ENCODE measurements around the gene C14orf93. TPM values are rescaled to one million over a fixed set of nuclear protein-coding genes. Genes with fewer than 3 reads are reported as not detected.

The C14orf93 gene
- polyA plus RNA-seq, 2 of the 4 experiments (the other 2 are of a cell fraction): 6.8 to 9.7 TPM

GRCh38 chr14:22981876-22982476 is 28.0 kb downstream of the C14orf93 start:
- FAIRE-seq (no peak), ATAC-seq (peak; percentile 7 to 13; a peak in 3 of 6 replicates), DNase-seq (ENCODE audit: low read depth in 1 of 2, low spot score in 1 of 2) (peak in 1 of 2 experiments; percentile 22)
- under 1% methylated on average over 26 of the region's 51 CpGs for WGBS (ENCODE audit: missing lambda C conversion rate)
- ChIA-PET POLR2A (interaction anchor here (0.6 to 2.3 kb wide), 13 partner anchors 9 to 159 kb away, joined by 3 to 33 read pairs (median 5); partner anchors contain the start of genes HAUS4 and PRMT5), CTCF (interaction anchor here (0.6 to 34.0 kb wide), 24 partner anchors 11 to 1516 kb away, joined by 3 to 1206 read pairs (median 4); partner anchors contain the start of genes CDH24, HAUS4, PRMT5 and PSMB11)
- Histone ChIP-seq H3K27ac (peak overlapping the region; percentile 98 to 100), H3K4me1 (peaks cover 33% of the 10 kb centered on the region), H3K9me3 (no peaks in the 10 kb centered on the region), H3K4me3 (peak overlapping the region; percentile 89), H3K4me2 (peak overlapping the region; percentile 96)
- TF ChIP-seq RNF2 (IDR thresholded peaks at IDR 0.05; ENCODE audit: borderline replicate concordance, low read depth) (0 out of 2 replicates have a peak, but pooled peaks have one; percentile 12), HDAC2 (IDR thresholded peaks at IDR 0.05) (no peak), PHF8 (IDR thresholded peaks at IDR 0.05; ENCODE audit: borderline replicate concordance, low read depth) (peak; percentile 33; the same call in 1 of the 2 replicates), EP300 (IDR thresholded peaks at IDR 0.05) (no peak)

- POLR2A ChIA-PET: interaction anchor here (0.9 to 2.3 kb wide), 7 partner anchors 8 to 158 kb away, joined by 3 to 33 read pairs (median 5); partner anchors contain the start of genes HAUS4 and PRMT5
- CTCF ChIA-PET: interaction anchor here (0.6 to 34.0 kb wide), 16 partner anchors 10 to 425 kb away, joined by 3 to 1206 read pairs (median 6); partner anchors contain the start of genes CDH24, HAUS4, PRMT5 and PSMB11
These were observed 28.7 kb downstream of the C14orf93 start for GRCh38 chr14:22981090-22981875.

More at GRCh38 chr14:22981090-22981875, 28.7 kb downstream of the C14orf93 start:
- Histone ChIP-seq H3K9me3 (no peaks in the 10 kb centered on the region), H3K4me2 (peak overlapping the region; percentile 96), H3K4me1 (peaks cover 40% of the 10 kb centered on the region), H3K4me3 (peak overlapping the region; percentile 89), H3K27ac (peak overlapping the region; percentile 98 to 100)
- ATAC-seq: peak; percentile 6 to 45; a peak in 4 of 6 replicates
- peak; percentile 52 to 53 for DNase-seq (ENCODE audit: low read depth in 1 of 2, low spot score in 1 of 2)
- no peak for FAIRE-seq
- WGBS (ENCODE audit: missing lambda C conversion rate): 2% methylated on average over 31 of the region's 76 CpGs
- no peak for TF ChIP-seq FOSL2 (IDR thresholded peaks at IDR 0.05)
- no peak for TF ChIP-seq FOSL2 (CRISPR knock-in tag; IDR thresholded peaks at IDR 0.05)
- TF ChIP-seq SMC3 (IDR thresholded peaks at IDR 0.05): no peak
- no peak for TF ChIP-seq REST (IDR thresholded peaks at IDR 0.05)
- no peak for TF ChIP-seq HOXA7 (CRISPR knock-in tag; IDR thresholded peaks at IDR 0.05)
- 0 out of 2 replicates have a peak, but pooled peaks have one; percentile 42 for TF ChIP-seq RNF2 (IDR thresholded peaks at IDR 0.05; ENCODE audit: borderline replicate concordance, low read depth)
- TF ChIP-seq USF2 (IDR thresholded peaks at IDR 0.05): no peak
- TF ChIP-seq HEYL (CRISPR knock-in tag; IDR thresholded peaks at IDR 0.05): no peak
- peak in 1 of 2 experiments; percentile 13; a peak in 1 of 5 replicates for TF ChIP-seq JUN (IDR thresholded peaks at IDR 0.05)
- TF ChIP-seq RCOR1 (IDR thresholded peaks at IDR 0.05; ENCODE audit: low read depth, low read length): no peak
- no peak for TF ChIP-seq NR3C1 (IDR thresholded peaks at IDR 0.05)
- TF ChIP-seq ZSCAN20 (CRISPR knock-in tag; IDR thresholded peaks at IDR 0.05): no peak
- TF ChIP-seq ZNF302 (CRISPR knock-in tag; IDR thresholded peaks at IDR 0.05): no peak
- TF ChIP-seq POLR2A (IDR thresholded peaks at IDR 0.05; ENCODE audit: low read length): peak; percentile 6
- TF ChIP-seq ZFP36 (IDR thresholded peaks at IDR 0.05; ENCODE audit: borderline replicate concordance, partially characterized antibody): no peak
- TF ChIP-seq MAFK (IDR thresholded peaks at IDR 0.05; ENCODE audit: partially characterized antibody): no peak
- no peak for TF ChIP-seq HOXB13 (CRISPR knock-in tag; IDR thresholded peaks at IDR 0.05; ENCODE audit: low read depth)
- TF ChIP-seq RFX5 (IDR thresholded peaks at IDR 0.05): no peak
- TF ChIP-seq BHLHE40 (IDR thresholded peaks at IDR 0.05; ENCODE audit: low read depth, low read length): no peak

Measured in A549 (cell line).